Suprapubic skin (tissue), 4 donors: ENCODE data around the gene ZNF532. TPM values are rescaled to one million over a fixed set of nuclear protein-coding genes. Genes with fewer than 3 reads are reported as not detected.

Source experiments
- DNase-seq, 2 donors: peaks; one replicate each; pipeline ENCODE4 v3.0.0-alpha.2; 2019; ENCODE audit warnings: low spot score in 2 of 2
- H3K27ac ChIP-seq: fragments of 200-600 bp; sonication (generic); one replicate; pipeline ENCODE4 v1.5.1; 2019
- H3K27me3 ChIP-seq: fragments of 200-600 bp; sonication (generic); one replicate; pipeline ENCODE4 v1.5.1; 2019
- H3K36me3 ChIP-seq: fragments of 200-600 bp; sonication (generic); one replicate; pipeline ENCODE4 v1.5.1; 2019
- H3K4me1 ChIP-seq: fragments of 200-600 bp; sonication (generic); one replicate; pipeline ENCODE4 v1.5.1; 2019
- H3K4me3 ChIP-seq: fragments of 200-600 bp; sonication (generic); one replicate; pipeline ENCODE4 v1.5.1; 2019; ENCODE audit warnings: mild to moderate bottlenecking
- H3K9me3 ChIP-seq: fragments of 200-600 bp; sonication (generic); one replicate; pipeline ENCODE4 v1.5.1; 2019
- CTCF ChIP-seq, 2 donors: fragments of 200-600 bp in 1 of 2; fragments of 450-650 bp in 1 of 2; sonication (generic) in 1 of 2; IDR thresholded peaks; one replicate each; pipeline ENCODE4 v1.5.1; 2016 to 2019; ENCODE audit warnings: antibody characterized with exemption in 2 of 2, mild to moderate bottlenecking in 1 of 2, moderate library complexity in 1 of 2
- EP300 ChIP-seq: sonication (generic); formaldehyde crosslinking; IDR thresholded peaks from one replicate; pipeline ENCODE4 v1.6.1; 2017; ENCODE audit warnings: antibody characterized with exemption
- POLR2A ChIP-seq, 2 donors: fragments of 450-650 bp; IDR thresholded peaks; one replicate each; pipeline ENCODE4 v1.6.1; 2017; ENCODE audit warnings: antibody characterized with exemption in 2 of 2, mild to moderate bottlenecking in 2 of 2, moderate library complexity in 2 of 2
- POLR2AphosphoS5 ChIP-seq, 3 donors: sonication (generic); formaldehyde crosslinking; IDR thresholded peaks; one replicate each; pipeline ENCODE4 v1.6.1; 2017; ENCODE audit warnings: antibody characterized with exemption in 3 of 3
- WGBS: methylation state at CpG from one replicate; pipeline ENCODE4 v1.1.5; 2018; 5-methylcytosine and 5-hydroxymethylcytosine counted together
- total RNA-seq, 4 donors: library from RNA; depleted of rRNA; stranded (reverse); fragments of >200 nt; gene quantifications; one replicate each; pipeline ENCODE4 v1.1.0, GENCODE V29; 2016

The ZNF532 gene
- total RNA-seq, 4 donors from 2014 or later = 31.1 to 58.5 (median 51.7) TPM

- Histone ChIP-seq H3K4me1 (no peaks in the 10 kb centered on the region), H3K4me3 (no peak overlapping the region), H3K36me3 (peaks cover 9% of the 10 kb centered on the region), H3K27ac (no peak overlapping the region), H3K27me3 (no peaks in the 10 kb centered on the region), H3K9me3 (no peaks in the 10 kb centered on the region)
- no peak for DNase-seq
- no peak for TF ChIP-seq POLR2AphosphoS5 (IDR thresholded peaks at IDR 0.05)
- no peak for TF ChIP-seq POLR2A (IDR thresholded peaks at IDR 0.05)
- no peak for TF ChIP-seq EP300
- TF ChIP-seq CTCF (IDR thresholded peaks at IDR 0.05) = no peak
- WGBS = 96% methylated on average over 4 of the region's 4 CpGs
Observed at GRCh38 chr18:58951986-58952702, 87.5 kb downstream of the ZNF532 start.

GRCh38 chr18:58952858-58953257 is 88.2 kb downstream of the ZNF532 start:
- H3K4me3 ChIP-seq = no peak overlapping the region
- 89% methylated on average over 3 of the region's 3 CpGs for WGBS
- H3K4me1 ChIP-seq = no peaks in the 10 kb centered on the region
- no peaks in the 10 kb centered on the region for H3K9me3 ChIP-seq
- H3K27me3 ChIP-seq = no peaks in the 10 kb centered on the region
- TF ChIP-seq CTCF (IDR thresholded peaks at IDR 0.05) (no peak), POLR2A (IDR thresholded peaks at IDR 0.05) (no peak), POLR2AphosphoS5 (IDR thresholded peaks at IDR 0.05) (no peak), EP300 (no peak)
- no peak overlapping the region for H3K27ac ChIP-seq
- no peak for DNase-seq
- peaks cover 9% of the 10 kb centered on the region for H3K36me3 ChIP-seq

GRCh38 chr18:58953627-58954026 is 89.0 kb downstream of the ZNF532 start:
- H3K36me3 ChIP-seq = peaks cover 9% of the 10 kb centered on the region

GRCh38 chr18:58955001-58955400 is 90.3 kb downstream of the ZNF532 start:
- TF ChIP-seq POLR2A (IDR thresholded peaks at IDR 0.05) (no peak), CTCF (IDR thresholded peaks at IDR 0.05) (no peak), EP300 (no peak), POLR2AphosphoS5 (IDR thresholded peaks at IDR 0.05) (no peak)
- H3K9me3 ChIP-seq = no peaks in the 10 kb centered on the region
- no peak for DNase-seq
- no peaks in the 10 kb centered on the region for H3K4me1 ChIP-seq
- 95% methylated on average over 6 of the region's 6 CpGs for WGBS
- H3K36me3 ChIP-seq = peaks cover 4% of the 10 kb centered on the region
- H3K27me3 ChIP-seq = no peaks in the 10 kb centered on the region
- no peak overlapping the region for H3K4me3 ChIP-seq
- H3K27ac ChIP-seq = no peak overlapping the region

More at GRCh38 chr18:58953627-58954026, 89.0 kb downstream of the ZNF532 start:
- no peak for DNase-seq
- TF ChIP-seq CTCF (IDR thresholded peaks at IDR 0.05) (no peak), POLR2AphosphoS5 (IDR thresholded peaks at IDR 0.05) (no peak), EP300 (no peak), POLR2A (IDR thresholded peaks at IDR 0.05) (no peak)
- Histone ChIP-seq H3K27me3 (no peaks in the 10 kb centered on the region), H3K9me3 (no peaks in the 10 kb centered on the region), H3K4me3 (no peak overlapping the region), H3K27ac (no peak overlapping the region), H3K4me1 (no peaks in the 10 kb centered on the region)
- WGBS = 62% methylated on average over 3 of the region's 3 CpGs

GRCh38 chr18:58955738-58956137 is 91.1 kb downstream of the ZNF532 start:
- peaks cover 4% of the 10 kb centered on the region for H3K36me3 ChIP-seq

More at GRCh38 chr18:58955738-58956137, 91.1 kb downstream of the ZNF532 start:
- no peaks in the 10 kb centered on the region for H3K9me3 ChIP-seq
- H3K27me3 ChIP-seq = no peaks in the 10 kb centered on the region
- DNase-seq = no peak
- no peak overlapping the region for H3K4me3 ChIP-seq
- no peak overlapping the region for H3K27ac ChIP-seq
- 86% methylated on average over 4 of the region's 4 CpGs for WGBS
- H3K4me1 ChIP-seq = no peaks in the 10 kb centered on the region
- TF ChIP-seq EP300 = no peak
- TF ChIP-seq POLR2AphosphoS5 (IDR thresholded peaks at IDR 0.05) = no peak
- no peak for TF ChIP-seq POLR2A (IDR thresholded peaks at IDR 0.05)
- no peak for TF ChIP-seq CTCF (IDR thresholded peaks at IDR 0.05)
